GM12878 (cell line): ENCODE measurements around the gene ULBP3. TPM values are rescaled to one million over a fixed set of nuclear protein-coding genes. Genes with fewer than 3 reads are reported as not detected.

Experiments
- ATAC-seq: fragments of 200-7000 bp; cut with Tn5 transposase; 3 replicates; pipeline ENCODE4 v1.9.1; 2020; ENCODE audit warnings: mild to moderate bottlenecking, moderate library complexity
- BruUV-seq: library from RNA; stranded (reverse); fragments of 400-500 nt; replicated peaks from 2 replicates; lab custom pipeline; 2021; lab: Mats Ljungman, UMichigan
- CTCF ChIA-PET: fragments of 300-600 bp; sonication (Branson Sonifier 250); formaldehyde crosslinking; extraction: SDS; loops from one replicate; lab custom pipeline; 2021; ENCODE audit warnings: inconsistent platforms; lab: Yijun Ruan, JAX
- POLR2A ChIA-PET: fragments of 350-600 bp; formaldehyde crosslinking; extraction: SDS; loops from one replicate; lab custom pipeline; 2021; ENCODE audit warnings: inconsistent platforms; lab: Charles Lee
- RAD21 ChIA-PET: fragments of 300-600 bp; sonication (Branson Sonifier 250); formaldehyde crosslinking; loops from one replicate; lab custom pipeline; 2023; ENCODE audit warnings: antibody characterized with exemption; ENCODE audit not compliant: unreplicated experiment; lab: Charles Lee
- SMC1A ChIA-PET: fragments of 300-600 bp; sonication (Branson Sonifier 250); formaldehyde crosslinking; loops from one replicate; lab custom pipeline; 2023; ENCODE audit not compliant: unreplicated experiment, uncharacterized antibody; lab: Charles Lee
- DNase-seq: peaks from one replicate; pipeline ENCODE4 v3.0.0-alpha.2; 2011; ENCODE audit warnings: low read depth, low spot score
- FAIRE-seq: peaks from 3 replicates; lab custom pipeline; 2011; peaks lifted over from hg19 to GRCh38; lab: Jason Lieb, UNC
- H2AFZ ChIP-seq: 2 replicates; pipeline ENCODE4 v1.6.0; 2011; ENCODE audit warnings: low read depth, low read length, control low read depth; ENCODE audit not compliant: control insufficient read depth
- H3K27ac ChIP-seq: 2 replicates; pipeline ENCODE4 v1.5.1; 2011; ENCODE audit warnings: control low read depth; ENCODE audit not compliant: control insufficient read depth, insufficient read depth
- H3K27me3 ChIP-seq, 2 experiments: replicated peaks in 1 of 2; 2 replicates each; pipeline versions ENCODE4 v1.6.0 to v1.6.1; 2011; ENCODE audit warnings: low read length in 1 of 2; ENCODE audit not compliant: control insufficient read depth in 2 of 2, insufficient read depth in 2 of 2
- H3K36me3 ChIP-seq, 2 experiments: 2 replicates each; pipeline ENCODE4 v1.5.1; 2011; ENCODE audit warnings: low read length in 1 of 2; ENCODE audit not compliant: control insufficient read depth in 2 of 2, insufficient read depth in 2 of 2
- H3K4me1 ChIP-seq: 2 replicates; pipeline ENCODE4 v1.6.1; 2011; ENCODE audit warnings: mild to moderate bottlenecking, low read length, moderate library complexity, mixed read lengths; ENCODE audit not compliant: control insufficient read depth, insufficient read depth
- H3K4me2 ChIP-seq: 2 replicates; pipeline ENCODE4 v1.6.0; 2011; ENCODE audit warnings: control low read depth; ENCODE audit not compliant: control insufficient read depth, insufficient read depth
- H3K4me3 ChIP-seq: fragments of 200-600 bp; sonication (generic); 2 replicates; pipeline ENCODE4 v1.5.1; 2016
- H3K79me2 ChIP-seq: 2 replicates; pipeline ENCODE4 v1.6.0; 2011; ENCODE audit warnings: low read length; ENCODE audit not compliant: control insufficient read depth, insufficient read depth
- H3K9ac ChIP-seq: 2 replicates; pipeline ENCODE4 v1.8.0; 2011; ENCODE audit warnings: low read length, control low read depth, mixed read lengths; ENCODE audit not compliant: control insufficient read depth, insufficient read depth
- H3K9me3 ChIP-seq: replicated peaks from 3 replicates; pipeline ENCODE4 v1.5.1; 2011; ENCODE audit warnings: mild to moderate bottlenecking, low read length; ENCODE audit not compliant: control insufficient read depth, insufficient read depth
- H4K20me1 ChIP-seq: 2 replicates; pipeline ENCODE4 v1.6.0; 2011; ENCODE audit not compliant: control insufficient read depth, insufficient read depth
- BCLAF1 ChIP-seq: fragments of 450-650 bp; IDR thresholded peaks from 2 replicates; pipeline ENCODE4 v1.6.1; 2017; ENCODE audit warnings: antibody characterized with exemption, mild to moderate bottlenecking, moderate library complexity
- CUX1 ChIP-seq: IDR thresholded peaks from 2 replicates; pipeline ENCODE4 v1.6.1; 2012; ENCODE audit warnings: improper control_type of control experiment, low read depth, low read length; ENCODE audit not compliant: insufficient replicate concordance
- DPF2 ChIP-seq: fragments of 450-650 bp; IDR thresholded peaks from 2 replicates; pipeline ENCODE4 v1.6.1; 2017; ENCODE audit warnings: mild to moderate bottlenecking
- E2F8 ChIP-seq: fragments of 450-650 bp; IDR thresholded peaks from 2 replicates; pipeline ENCODE4 v1.6.1; 2018; ENCODE audit warnings: mild to moderate bottlenecking, low read depth, moderate library complexity; ENCODE audit not compliant: partially characterized antibody
- FOXK2 ChIP-seq: fragments of 450-650 bp; IDR thresholded peaks from 2 replicates; pipeline ENCODE4 v1.6.1; 2017; ENCODE audit warnings: mild to moderate bottlenecking, moderate library complexity
- HDAC6 ChIP-seq: fragments of 200-600 bp; sonication (generic); IDR thresholded peaks from one replicate; pipeline ENCODE4 v1.8.0; 2017; ENCODE audit warnings: antibody characterized with exemption; ENCODE audit not compliant: unreplicated experiment
- MEF2A ChIP-seq: IDR thresholded peaks from 2 replicates; pipeline ENCODE4 v1.6.1; 2011; ENCODE audit warnings: low read depth, mild to moderate bottlenecking, low read length, moderate library complexity; ENCODE audit not compliant: insufficient read depth
- NR2C1 ChIP-seq: fragments of 450-650 bp; IDR thresholded peaks from 2 replicates; pipeline ENCODE4 v1.6.1; 2017; ENCODE audit warnings: antibody characterized with exemption, mild to moderate bottlenecking, moderate library complexity
- NRF1 ChIP-seq: conservative IDR thresholded peaks from 2 replicates; pipeline ENCODE4 v1.6.1; 2011; ENCODE audit warnings: mild to moderate bottlenecking, low read depth, low read length, improper control_type of control experiment
- RB1 ChIP-seq: fragments of 450-650 bp; formaldehyde crosslinking; IDR thresholded peaks from 2 replicates; pipeline ENCODE4 v1.6.1; 2017; ENCODE audit warnings: mild to moderate bottlenecking, borderline replicate concordance
- WRNIP1 ChIP-seq: IDR thresholded peaks from 2 replicates; pipeline ENCODE4 v1.6.1; 2011; ENCODE audit warnings: low read depth, low read length, improper control_type of control experiment, borderline replicate concordance
- ZNF384 ChIP-seq: IDR thresholded peaks from 2 replicates; pipeline ENCODE4 v1.6.1; 2012; ENCODE audit warnings: low read depth, mild to moderate bottlenecking, low read length, improper control_type of control experiment, borderline replicate concordance
- WGBS: methylation state at CpG from one replicate; pipeline ENCODE4 v1.1.6; 2016; ENCODE audit warnings: low lambda C conversion rate; ENCODE audit not compliant: insufficient replicate concordance, insufficient coverage; ENCODE audit errors: missing lambda C conversion rate; 5-methylcytosine and 5-hydroxymethylcytosine counted together
- in situ Hi-C: fragments of 300-500 bp; cut with MboI; formaldehyde crosslinking; loops from 9 replicates; pipeline ENCODE4 v1.14.3; 2018; ENCODE audit warnings: mixed read lengths
- intact Hi-C: fragments of 100-400 bp; cut with micrococcal nuclease; formaldehyde crosslinking; loops from one replicate; pipeline ENCODE4 v1.14.2; 2022; ENCODE audit not compliant: unreplicated experiment
- polyA plus RNA-seq, 11 experiments: library from polyadenylated mRNA; depleted of rRNA in 4 of 11; unstranded in 6 of 11; stranded (reverse) in 5 of 11; fragments of >200 nt; fragmentation: Nextera tagmentation in 4 of 11; fragmentation: Illumina TruSeq in 1 of 11; extraction: Ambion mirVana in 4 of 11; extraction: Trizol in 1 of 11; gene quantifications; 1 replicate in 1 of 11; 2 replicates in 10 of 11; pipeline versions ENCODE4 v1.2.1 to v1.2.3, GENCODE V29; 2011 to 2016; ENCODE audit warnings: inconsistent platforms in 2 of 11, missing spikeins in 2 of 11, low read depth in 1 of 11
- total RNA-seq, 4 experiments: library from RNA; depleted of rRNA in 3 of 4; stranded (reverse); fragments of >200 nt in 3 of 4; fragmentation: Illumina TruSeq in 1 of 4; extraction: Trizol in 1 of 4; gene quantifications; 2 replicates each; pipeline versions ENCODE4 v1.2.1 to v1.2.3, GENCODE V29; 2013 to 2021

The ULBP3 gene
- total and polyA plus RNA-seq, 10 of the 15 experiments (the other 5 are each of a cell fraction or from before 2014, with no cell fraction given): 0.08 to 0.16 TPM; not detected in 8

GRCh38 chr6:150018846-150019580 is 49.9 kb downstream of the ULBP3 start:
- ATAC-seq (no peak), FAIRE-seq (no peak), DNase-seq (no peak)
- no peaks in the 10 kb centered on the region for H4K20me1 ChIP-seq
- in situ Hi-C loops (loop anchor here (10.0 kb wide), 1 partner anchor 174 kb away; no protein-coding TSS in a partner anchor), intact Hi-C loops (loop anchor here (10.0 kb wide), 1 partner anchor 294 kb away; no protein-coding TSS in a partner anchor)
- no peaks in the 10 kb centered on the region for H3K36me3 ChIP-seq
- no peak overlapping the region for H3K4me3 ChIP-seq
- WGBS: 8% methylated on average over 6 of the region's 6 CpGs
- no peak overlapping the region for H3K4me2 ChIP-seq
- H3K4me1 ChIP-seq: no peaks in the 10 kb centered on the region
- H3K79me2 ChIP-seq: no peaks in the 10 kb centered on the region
- CTCF ChIA-PET: interaction anchor here (1.3 to 1.6 kb wide), 2 partner anchors 86 to 87 kb away, joined by 3 to 4 read pairs; no protein-coding TSS in a partner anchor
- SMC1A ChIA-PET: interaction anchor here (1.7 kb wide), 1 partner anchor 13 kb away, joined by 3 read pairs; no protein-coding TSS in a partner anchor
- H3K27ac ChIP-seq: no peak overlapping the region
- RAD21 ChIA-PET: no interaction called here
- no peak overlapping the region for H2AFZ ChIP-seq
- POLR2A ChIA-PET: no interaction called here
- H3K9ac ChIP-seq: no peak overlapping the region
- no peaks in the 10 kb centered on the region; a peak in 3 of 4 replicates for H3K27me3 ChIP-seq
- H3K9me3 ChIP-seq: no peaks in the 10 kb centered on the region
- BruUV-seq: no TSS peak
- no peak for TF ChIP-seq MEF2A
- no peak for TF ChIP-seq NR2C1
- TF ChIP-seq RB1: no peak
- no peak for TF ChIP-seq BCLAF1
- TF ChIP-seq E2F8: no peak
- no peak for TF ChIP-seq HDAC6
- TF ChIP-seq FOXK2: no peak
- no peak for TF ChIP-seq DPF2
- TF ChIP-seq NRF1: no peak
- no peak for TF ChIP-seq CUX1
- TF ChIP-seq WRNIP1: no peak
- TF ChIP-seq ZNF384: no peak
